GM10248 (cell line): ENCODE results near the gene PKN2.
"Not testable (repeated sequence)": the region's sequence is repeated elsewhere in the genome, so short reads cannot be mapped to it uniquely, and the experiment has no call there.

ENCODE experiments used
- CTCF ChIA-PET: fragments of 300-600 bp; sonication (Branson Sonifier 250); formaldehyde crosslinking; extraction: SDS; loops from one replicate; lab custom pipeline; 2021; ENCODE audit warnings: antibody characterized with exemption; lab: Yijun Ruan, JAX
- POLR2A ChIA-PET: fragments of 350-650 bp; sonication (Branson Sonifier 250); formaldehyde crosslinking; extraction: SDS; loops from one replicate; lab custom pipeline; 2020; ENCODE audit warnings: antibody characterized with exemption; lab: Yijun Ruan, JAX
- DNase-seq: peaks from one replicate; pipeline ENCODE4 v3.0.0; 2012; ENCODE audit errors: extremely low spot score
- CTCF ChIP-seq: IDR thresholded peaks from 2 replicates; pipeline ENCODE4 v1.5.1; 2012; ENCODE audit warnings: mild to moderate bottlenecking, low read depth; ENCODE audit errors: extremely low read depth, missing control alignments, control extremely low read depth

The PKN2 gene

DNA sequence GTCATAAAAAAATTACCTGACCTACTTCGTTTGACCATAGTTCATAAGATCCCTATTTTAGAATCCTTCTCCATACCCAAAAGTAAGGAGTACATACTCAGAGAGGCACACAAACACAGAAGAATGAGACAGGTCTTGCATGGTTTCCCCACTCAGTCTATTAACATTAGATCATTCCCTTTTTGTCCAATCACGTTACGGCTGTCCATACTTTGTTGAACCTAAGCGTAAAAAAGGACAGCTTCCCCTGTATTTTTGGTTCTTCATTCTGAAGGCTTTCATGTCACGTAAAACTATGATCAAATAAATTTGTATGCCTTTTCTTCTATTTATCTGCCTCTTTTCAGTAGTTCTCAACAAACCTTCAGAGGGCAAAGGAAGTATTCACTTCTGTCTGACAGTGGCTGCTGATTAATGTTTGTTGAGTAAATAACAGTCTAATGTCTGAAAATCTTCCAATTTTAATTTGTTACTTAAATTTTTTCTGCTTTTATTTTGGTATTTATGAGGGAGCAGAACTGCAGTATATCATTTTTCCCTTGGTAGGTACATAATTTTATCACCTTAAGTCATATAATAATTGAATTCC lies 16.4 kb downstream of the PKN2 start:
- POLR2A ChIA-PET, result interaction anchor here (1.4 kb wide), 1 partner anchor 16 kb away, joined by 5 read pairs; the partner anchor contains the start of gene PKN2

GRCh38 chr1:88701275-88701674 lies 17.2 kb downstream of the PKN2 start:
- no peak for TF ChIP-seq CTCF
- POLR2A ChIA-PET, result interaction anchor here (1.4 kb wide), 1 partner anchor 17 kb away, joined by 5 read pairs; the partner anchor contains the start of gene PKN2
- DNase-seq, result peak; percentile 39
- CTCF ChIA-PET, result interaction anchor here (0.7 to 1.7 kb wide), 4 partner anchors 14 to 46 kb away, joined by 3 to 8 read pairs (median 4); no protein-coding TSS in a partner anchor

More for the DNA sequence above, 16.4 kb downstream of the PKN2 start:
- no peak for DNase-seq
- CTCF ChIA-PET, result interaction anchor here (0.7 to 1.5 kb wide), 3 partner anchors 15 to 45 kb away, joined by 3 to 4 read pairs (median 4); no protein-coding TSS in a partner anchor
- no peak for TF ChIP-seq CTCF

DNA sequence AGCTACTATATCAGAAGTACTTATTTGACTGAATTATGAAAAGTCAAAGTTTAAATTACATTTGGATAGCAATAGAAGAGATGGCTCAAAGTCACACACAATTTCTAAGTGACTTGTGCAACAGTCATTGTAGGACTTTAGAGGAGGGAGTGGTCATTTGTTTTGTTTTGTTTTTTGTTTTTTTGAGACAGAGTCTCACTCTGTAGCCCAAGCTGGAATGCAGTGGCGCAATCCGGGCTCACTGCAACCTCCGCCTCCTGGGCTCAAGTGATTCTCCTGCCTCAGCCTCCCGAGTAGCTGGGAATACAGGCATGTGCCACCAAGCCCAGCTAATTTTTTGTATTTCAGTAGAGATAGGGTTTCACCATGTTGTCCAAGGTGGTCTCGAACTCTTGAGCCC lies 17.7 kb downstream of the PKN2 start:
- not testable (repeated sequence) for DNase-seq
- ChIA-PET POLR2A (interaction anchor here (1.4 kb wide), 1 partner anchor 18 kb away, joined by 5 read pairs; the partner anchor contains the start of gene PKN2), CTCF (interaction anchor here (1.0 to 1.7 kb wide), 3 partner anchors 13 to 46 kb away, joined by 4 to 8 read pairs (median 4); no protein-coding TSS in a partner anchor)

DNA sequence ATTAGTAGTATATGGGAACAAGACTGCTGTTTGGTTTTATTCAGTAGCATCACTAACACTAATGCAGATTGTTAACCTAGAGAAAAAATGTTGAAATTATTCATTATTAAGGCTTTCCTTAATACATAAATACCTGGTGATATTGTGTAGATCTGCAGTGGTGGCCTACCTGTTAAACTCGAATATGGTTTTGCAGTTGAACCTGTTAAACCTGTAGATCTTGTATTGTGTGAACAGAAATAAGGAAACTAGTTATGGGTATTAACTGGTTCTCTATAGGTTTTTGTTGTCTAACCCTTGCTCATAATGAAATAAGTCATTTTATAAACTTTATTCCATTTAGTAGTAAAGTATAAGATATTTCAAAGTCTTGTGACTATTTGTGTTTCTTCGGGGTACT lies 23.9 kb downstream of the PKN2 start:
- no peak for TF ChIP-seq CTCF
- no peak for DNase-seq
- ChIA-PET CTCF (no interaction called here), POLR2A (no interaction called here)

DNA sequence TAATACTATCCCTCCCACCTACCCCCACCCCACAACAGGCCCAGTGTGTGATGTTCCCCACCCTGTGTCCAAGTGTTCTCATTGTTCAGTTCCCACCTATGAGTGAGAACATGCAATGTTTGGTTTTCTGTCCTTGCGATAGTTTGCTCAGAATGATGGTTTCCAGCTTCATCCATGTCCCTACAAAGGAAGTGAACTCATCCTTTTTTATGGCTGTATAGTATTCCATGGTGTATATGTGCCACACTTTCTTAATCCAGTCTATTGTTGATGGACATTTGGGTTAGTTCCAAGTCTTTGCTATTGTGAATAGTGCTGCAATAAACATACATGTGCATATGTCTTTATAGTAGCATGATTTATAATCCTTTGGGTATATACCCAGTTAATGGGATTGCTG lies 28.8 kb downstream of the PKN2 start:
- CTCF ChIA-PET, DNase-seq, POLR2A ChIA-PET: not testable (repeated sequence)

- DNase-seq, CTCF ChIA-PET, POLR2A ChIA-PET: not testable (repeated sequence)
These were observed 32.5 kb downstream of the PKN2 start for GRCh38 chr1:88716571-88716970.

DNA sequence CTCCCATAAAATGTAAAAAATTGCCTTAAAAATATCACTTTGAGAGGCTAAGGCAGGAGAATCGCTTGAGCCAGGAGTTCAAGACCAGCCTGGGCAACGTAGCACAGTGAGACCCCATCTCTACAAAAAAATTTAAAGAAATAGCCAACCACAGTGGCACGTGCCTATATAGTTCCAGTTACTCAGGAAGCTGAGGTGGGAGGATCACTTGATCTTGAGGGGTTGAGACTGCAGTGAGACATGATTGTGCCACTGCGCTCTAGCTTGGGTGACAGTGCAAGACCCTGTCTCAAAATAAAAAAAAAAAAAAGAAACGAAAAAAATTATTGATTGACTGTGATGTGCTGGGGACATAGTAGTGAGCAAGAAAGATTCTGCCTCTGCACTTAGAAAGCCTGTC lies 38.4 kb downstream of the PKN2 start:
- TF ChIP-seq CTCF, result no peak
- POLR2A ChIA-PET, result no interaction called here
- CTCF ChIA-PET, result no interaction called here
- no peak for DNase-seq

DNA sequence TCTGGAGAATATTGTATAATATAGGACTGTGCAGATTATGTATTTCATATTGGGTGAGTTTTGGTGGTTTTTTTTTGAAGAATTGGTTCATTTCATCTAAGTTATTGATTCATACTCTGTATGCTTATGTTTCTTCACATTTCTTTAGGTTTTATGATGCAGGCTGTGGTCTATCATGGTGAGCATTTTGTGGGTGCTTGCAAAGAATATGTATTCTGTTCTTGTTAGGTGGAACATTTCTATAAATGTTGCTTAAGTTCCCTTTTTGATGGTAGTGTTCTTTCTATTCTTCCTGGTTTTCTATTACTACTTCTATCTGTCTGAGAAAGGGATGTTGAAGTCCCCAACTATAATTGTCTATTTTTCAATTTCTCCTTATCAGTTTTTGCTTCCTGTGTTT lies 42.6 kb downstream of the PKN2 start:
- no peak for TF ChIP-seq CTCF
- CTCF ChIA-PET, result no interaction called here

More for the DNA sequence above, 42.6 kb downstream of the PKN2 start:
- DNase-seq, result no peak
- POLR2A ChIA-PET, result no interaction called here
